G401.6 (cell line): ENCODE measurements around the gene GAREM1.

ENCODE experiments used
- FAIRE-seq: peaks from 2 replicates; lab custom pipeline; 2012; peaks lifted over from hg19 to GRCh38; lab: Jason Lieb, UNC

GAREM1 gene

GRCh38 chr18:32422978-32423740 is 47.5 kb downstream of the GAREM1 start:
- FAIRE-seq, result no peak

- FAIRE-seq, result no peak
Measured at GRCh38 chr18:32422201-32422600, 48.5 kb downstream of the GAREM1 start.

- FAIRE-seq, result no peak
Measured at GRCh38 chr18:32420084-32420750, 50.5 kb downstream of the GAREM1 start.

- no peak for FAIRE-seq
Measured at GRCh38 chr18:32418148-32418547, 52.5 kb downstream of the GAREM1 start.

- FAIRE-seq, result no peak
Measured at GRCh38 chr18:32405588-32405987, 65.1 kb downstream of the GAREM1 start.

- no peak for FAIRE-seq
Measured at GRCh38 chr18:32401621-32402020, 69.1 kb downstream of the GAREM1 start.

- FAIRE-seq, result no peak
Measured at GRCh38 chr18:32393407-32393806, 77.3 kb downstream of the GAREM1 start.

- FAIRE-seq, result no peak
Measured at GRCh38 chr18:32391126-32391525, 79.6 kb downstream of the GAREM1 start.

GRCh38 chr18:32389858-32390257 is 80.8 kb downstream of the GAREM1 start:
- no peak for FAIRE-seq

GRCh38 chr18:32389191-32389590 is 81.5 kb downstream of the GAREM1 start:
- no peak for FAIRE-seq

GRCh38 chr18:32386471-32386870 is 84.2 kb downstream of the GAREM1 start:
- FAIRE-seq, result no peak

GRCh38 chr18:32383050-32383819 is 87.4 kb downstream of the GAREM1 start:
- no peak for FAIRE-seq

- no peak for FAIRE-seq
Measured at GRCh38 chr18:32381761-32382160, 88.9 kb downstream of the GAREM1 start.

- no peak for FAIRE-seq
Measured at GRCh38 chr18:32380559-32380958, 90.1 kb downstream of the GAREM1 start.

- no peak for FAIRE-seq
Measured at GRCh38 chr18:32379891-32380290, 90.8 kb downstream of the GAREM1 start.

- FAIRE-seq, result no peak
Measured at GRCh38 chr18:32378705-32379104, 92.0 kb downstream of the GAREM1 start.

GRCh38 chr18:32373995-32374394 is 96.7 kb downstream of the GAREM1 start:
- no peak for FAIRE-seq

- FAIRE-seq, result no peak
Measured at GRCh38 chr18:32373505-32373904, 97.2 kb downstream of the GAREM1 start.

GRCh38 chr18:32372381-32373061 is 98.2 kb downstream of the GAREM1 start:
- FAIRE-seq, result no peak

- FAIRE-seq, result no peak
Measured at GRCh38 chr18:32372047-32372380, 98.7 kb downstream of the GAREM1 start.

- FAIRE-seq, result no peak
Measured at GRCh38 chr18:32371384-32371783, 99.3 kb downstream of the GAREM1 start.

- FAIRE-seq, result no peak
Measured at GRCh38 chr18:32368991-32369390, 101.7 kb downstream of the GAREM1 start.

GRCh38 chr18:32368170-32368569 is 102.5 kb downstream of the GAREM1 start:
- FAIRE-seq, result no peak
